GM18951 (cell line): ENCODE data around the gene NACA.

Source experiments
- POLR2A ChIP-seq: IDR thresholded peaks from 4 replicates; pipeline ENCODE4 v1.6.1; 2011; ENCODE audit warnings: mild to moderate bottlenecking; ENCODE audit not compliant: insufficient read length, insufficient read depth; ENCODE audit errors: extremely low read depth
- in situ Hi-C: fragments of 300-500 bp; cut with MboI; formaldehyde crosslinking; loops from one replicate; pipeline ENCODE4 v1.12.0; 2022; ENCODE audit warnings: low sequenced_read_pairs, mixed read lengths, inconsistent platforms; ENCODE audit not compliant: unreplicated experiment

Gene NACA

DNA sequence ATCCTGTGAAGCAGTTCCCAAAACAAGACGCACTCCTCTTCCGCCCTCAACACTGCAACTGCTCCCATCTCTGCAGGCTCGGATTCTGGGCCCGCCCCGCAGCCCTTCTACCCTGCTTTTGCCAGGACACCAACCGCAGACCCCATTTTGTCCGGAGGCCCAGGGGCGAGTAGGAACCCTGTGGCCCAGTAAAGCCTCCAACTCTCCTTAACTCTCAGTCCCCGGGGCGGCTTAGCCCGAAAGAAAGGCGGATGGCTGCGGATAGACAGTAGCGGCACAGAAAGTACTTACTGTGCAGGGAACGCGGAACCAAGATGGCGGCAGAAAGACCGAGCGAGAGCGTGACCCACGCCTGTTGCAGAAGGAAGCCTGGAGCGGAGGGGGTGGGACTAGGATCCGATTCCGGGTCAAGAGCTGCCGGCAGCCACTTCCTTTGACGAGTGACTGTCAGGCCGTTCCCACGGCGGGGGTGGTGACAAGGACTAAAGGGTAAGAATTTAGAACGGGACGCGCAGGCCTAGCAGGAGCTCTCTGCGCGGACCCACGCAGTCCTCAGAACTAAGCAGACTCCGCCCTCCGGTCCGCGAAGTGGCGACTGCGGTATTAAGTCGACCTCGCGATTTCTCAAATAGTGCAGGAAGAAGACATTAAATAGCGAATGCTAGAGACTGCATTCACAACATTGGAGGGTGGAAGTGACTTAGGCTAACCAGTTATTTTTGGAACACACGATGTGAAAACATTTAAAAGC, at the start of gene NACA:
TSS of gene NACA (minus strand) at position 328 of the 751 bp plus-strand sequence. CDS start 778 bp downstream, outside the sequence.
- TF ChIP-seq POLR2A = peak; percentile 92
- in situ Hi-C loops = no loop called here

DNA sequence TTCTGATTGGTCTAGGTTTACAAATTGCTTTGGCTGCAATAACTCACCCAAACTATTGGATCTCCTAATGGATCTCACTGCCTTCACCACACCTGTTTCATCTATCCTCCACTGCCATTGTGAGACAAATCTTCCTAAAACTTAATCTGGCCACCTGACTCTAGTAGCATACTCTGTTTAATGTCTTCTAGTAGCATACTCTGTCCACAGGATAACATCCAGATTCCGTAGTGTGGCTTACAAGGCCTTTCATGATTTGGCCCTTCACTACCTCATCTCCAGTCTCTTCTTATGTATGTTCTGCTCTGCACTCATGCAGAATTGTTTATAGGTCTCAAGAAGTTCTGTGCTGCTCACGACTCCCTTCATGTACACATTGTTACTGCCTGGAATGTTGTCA, 48.0 kb upstream of the NACA start:
- no peak for TF ChIP-seq POLR2A
- in situ Hi-C loops = no loop called here

DNA sequence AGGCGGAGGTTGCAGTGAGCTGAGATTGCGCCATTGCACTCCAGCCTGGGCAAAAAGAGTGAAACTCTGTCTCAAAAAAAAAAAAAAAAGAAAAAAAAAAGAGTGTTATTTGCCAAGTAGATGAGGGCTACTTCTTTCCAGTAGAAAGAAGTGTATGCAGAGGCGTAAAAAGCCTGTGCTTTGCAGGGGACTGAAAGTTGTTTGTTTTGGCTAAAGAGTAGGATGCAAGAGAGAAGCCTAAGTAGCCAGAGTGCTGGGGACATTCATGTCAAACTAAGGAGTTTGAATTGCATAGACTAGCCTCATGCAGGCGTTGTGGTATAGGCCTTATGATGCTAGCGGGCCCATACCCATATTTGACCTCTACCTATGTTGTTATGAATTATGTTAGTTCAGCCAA, 47.5 kb upstream of the NACA start:
- in situ Hi-C loops = no loop called here
- TF ChIP-seq POLR2A = no peak

DNA sequence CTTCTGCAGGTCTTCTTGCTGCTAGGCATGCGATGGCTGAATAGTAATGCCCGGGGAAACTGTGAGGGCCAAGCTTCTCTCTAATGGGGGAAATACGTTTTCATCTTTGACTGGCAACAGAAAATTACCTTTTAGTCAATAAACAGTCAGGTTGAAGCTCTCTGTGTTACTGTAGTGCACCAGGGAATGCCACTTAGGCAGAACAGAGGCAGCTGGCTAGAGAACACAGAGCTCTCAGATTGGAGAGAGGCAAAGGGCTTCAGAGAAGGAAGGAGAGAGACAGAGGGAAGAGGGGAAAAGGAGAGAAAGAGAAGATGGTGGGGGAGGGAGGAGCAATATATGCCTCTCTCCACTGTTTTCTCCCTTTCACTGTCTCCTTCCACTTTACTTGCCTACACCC, 44.8 kb upstream of the NACA start:
- in situ Hi-C loops = no loop called here
- TF ChIP-seq POLR2A = no peak

GRCh38 chr12:56768424-56768823, 43.3 kb upstream of the NACA start:
- in situ Hi-C loops = no loop called here
- no peak for TF ChIP-seq POLR2A

DNA sequence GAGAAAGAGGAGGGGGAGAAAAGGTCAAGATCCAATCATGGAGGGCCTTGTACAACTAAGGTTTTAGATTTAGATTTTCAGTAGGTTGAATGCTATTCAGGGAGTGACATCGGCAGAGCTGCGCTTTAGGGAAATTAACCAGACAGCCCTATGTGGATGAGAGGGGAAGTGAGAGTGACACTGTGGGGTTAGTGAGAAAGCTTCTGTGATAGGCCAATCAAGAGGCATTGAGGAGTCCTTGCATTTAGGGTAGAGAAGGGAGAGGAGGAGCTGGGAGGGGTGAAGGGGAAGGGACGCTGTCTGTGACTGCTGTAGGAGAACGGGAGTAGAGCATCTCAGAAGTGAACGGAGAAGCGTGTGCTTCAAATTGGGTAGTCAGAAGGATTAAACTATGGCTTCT, 41.4 kb upstream of the NACA start:
- no peak for TF ChIP-seq POLR2A
- in situ Hi-C loops = no loop called here

- in situ Hi-C loops = no loop called here
Measured at GRCh38 chr12:56763753-56764657, 38.9 kb upstream of the NACA start.

DNA sequence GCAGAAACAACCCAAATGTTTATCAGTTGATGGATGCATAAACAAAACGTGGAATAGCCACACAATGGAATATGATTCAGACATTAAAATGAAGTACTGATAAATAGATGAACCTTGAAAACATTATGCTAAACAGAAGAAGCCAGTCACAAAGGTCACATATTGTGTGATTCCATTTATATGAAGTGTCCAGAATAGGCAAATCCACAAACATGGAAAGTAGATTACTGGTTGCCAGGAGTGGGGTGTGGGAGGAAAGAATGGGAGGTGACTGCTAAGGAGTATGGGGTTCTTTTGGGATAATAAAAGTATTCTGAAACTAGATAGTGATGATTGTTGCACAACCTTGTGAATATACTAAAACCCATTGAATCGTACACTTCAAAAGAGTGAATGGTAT, 36.7 kb upstream of the NACA start:
- in situ Hi-C loops = no loop called here
- no peak for TF ChIP-seq POLR2A

More at GRCh38 chr12:56763753-56764657, 38.9 kb upstream of the NACA start:
- TF ChIP-seq POLR2A = no peak

- TF ChIP-seq POLR2A = no peak
- in situ Hi-C loops = no loop called here
Measured at GRCh38 chr12:56760460-56760859, 35.4 kb upstream of the NACA start.

DNA sequence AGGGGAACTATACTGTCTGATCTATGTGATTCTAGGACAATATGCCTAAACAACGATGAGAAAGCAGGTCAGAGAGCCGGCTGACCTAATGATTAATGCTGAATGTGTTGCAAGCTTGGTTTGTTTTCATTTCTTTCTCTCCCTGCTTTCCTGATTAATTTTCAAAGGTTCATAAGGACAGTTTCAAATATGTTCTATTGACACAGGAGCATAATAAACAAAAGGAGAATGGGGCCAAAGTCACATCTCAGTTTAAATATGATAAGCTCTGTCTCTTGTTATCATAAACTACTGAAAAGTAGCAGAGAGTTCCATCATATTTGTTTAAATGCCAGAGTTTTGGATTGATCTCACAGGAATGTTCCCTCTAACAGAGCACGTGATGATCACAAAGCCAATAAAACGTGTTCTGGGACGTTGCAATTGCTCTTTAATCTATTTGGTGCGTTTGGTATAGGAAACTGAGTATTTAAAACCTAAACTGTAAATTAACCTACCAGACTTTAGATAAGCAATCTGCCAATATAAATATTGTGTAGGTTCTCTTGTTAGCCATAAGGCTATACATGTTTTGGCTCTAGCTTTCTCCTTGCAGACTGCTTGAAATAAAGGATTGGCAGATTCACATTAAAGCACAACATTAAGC, 34.3 kb upstream of the NACA start:
- in situ Hi-C loops = loop anchor here (5.0 kb wide), 1 partner anchor 228 kb away; no protein-coding TSS in a partner anchor
- no peak for TF ChIP-seq POLR2A

- no peak for TF ChIP-seq POLR2A
- in situ Hi-C loops = loop anchor here (5.0 kb wide), 1 partner anchor 229 kb away; no protein-coding TSS in a partner anchor
Measured at GRCh38 chr12:56758728-56759262, 33.7 kb upstream of the NACA start.

DNA sequence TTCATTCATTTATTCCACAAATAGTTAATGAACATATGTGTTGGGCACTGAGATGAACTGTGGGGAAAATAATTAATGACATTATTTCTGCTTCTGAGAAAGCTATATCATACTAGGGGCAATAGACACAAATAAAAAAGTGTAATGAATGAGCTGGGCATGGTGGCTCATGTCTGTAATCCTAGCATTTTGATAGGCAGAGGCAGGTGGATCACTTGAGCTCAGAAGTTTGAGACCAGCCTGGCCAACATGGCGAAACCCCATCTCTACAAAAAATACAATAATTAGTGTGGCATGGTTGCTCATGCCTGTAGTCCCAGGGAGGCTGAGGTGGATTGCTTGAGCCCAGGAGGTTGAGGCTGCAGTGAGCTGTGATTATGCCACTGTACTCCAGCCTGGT, 32.9 kb upstream of the NACA start:
- in situ Hi-C loops = loop anchor here (5.0 kb wide), 1 partner anchor 229 kb away; no protein-coding TSS in a partner anchor

DNA sequence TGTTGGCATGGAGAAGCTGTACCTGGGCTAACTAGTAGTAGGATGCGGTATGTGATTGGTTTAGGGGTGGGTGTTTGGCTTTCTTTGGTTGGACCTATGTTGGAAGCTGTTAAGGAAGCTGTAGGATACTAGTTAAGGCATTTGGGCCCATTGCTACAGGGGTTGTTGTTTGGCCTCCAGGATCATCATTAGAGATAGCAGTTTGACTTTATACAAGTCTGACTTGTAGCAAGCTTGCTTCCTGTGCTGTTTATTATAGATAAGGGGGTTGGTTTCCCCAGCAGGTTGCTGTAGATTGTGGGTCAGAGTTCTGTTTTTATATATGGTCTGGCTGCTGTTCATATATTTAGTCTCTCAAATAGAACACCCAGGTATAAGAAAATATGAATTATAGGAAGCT, 28.5 kb upstream of the NACA start:
- in situ Hi-C loops = no loop called here
- TF ChIP-seq POLR2A = no peak
